Cardiac muscle cell (in vitro differentiated cells and primary cell): Measurements from ENCODE around the gene FXYD1. TPM values are rescaled to one million over a fixed set of nuclear protein-coding genes. Genes with fewer than 3 reads are reported as not detected.

Experiments
- DNase-seq, 2 donors: peaks; one replicate each; pipeline versions ENCODE4 v3.0.0 to v3.0.0-alpha.2; 2010 to 2017; ENCODE audit warnings: low read depth in 1 of 2, low spot score in 1 of 2
- H3K27ac ChIP-seq: fragments of 200-600 bp; sonication (generic); 2 replicates; pipeline ENCODE4 v1.5.1; 2016
- H3K27me3 ChIP-seq: fragments of 200-600 bp; sonication (generic); 2 replicates; pipeline ENCODE4 v1.6.0; 2016; ENCODE audit warnings: control low read depth
- H3K36me3 ChIP-seq: fragments of 200-600 bp; sonication (generic); 2 replicates; pipeline ENCODE4 v1.5.1; 2016; ENCODE audit warnings: control low read depth
- H3K4me1 ChIP-seq: fragments of 200-600 bp; sonication (generic); 2 replicates; pipeline ENCODE4 v1.8.1; 2017; ENCODE audit warnings: low read depth, mild to moderate bottlenecking, mixed run types
- H3K4me3 ChIP-seq: fragments of 200-600 bp; sonication (generic); 2 replicates; pipeline ENCODE4 v1.5.1; 2016; ENCODE audit warnings: mild to moderate bottlenecking
- H3K9me3 ChIP-seq: fragments of 200-600 bp; sonication (generic); 2 replicates; pipeline ENCODE4 v1.5.1; 2017; ENCODE audit warnings: low read depth, mild to moderate bottlenecking, control low read depth
- CTCF ChIP-seq: IDR thresholded peaks from 2 replicates; pipeline ENCODE4 v1.5.1; 2012; ENCODE audit warnings: low read depth, mild to moderate bottlenecking, low read length
- polyA plus RNA-seq: library from polyadenylated mRNA; unstranded; fragments of >200 nt; fragmentation: Nextera tagmentation; extraction: Ambion mirVana; gene quantifications from 2 replicates; pipeline ENCODE4 v1.2.1, GENCODE V29; 2016
- total RNA-seq: library from RNA; depleted of rRNA; stranded (reverse); fragments of >200 nt; gene quantifications from 2 replicates; pipeline ENCODE4 v1.2.3, GENCODE V29; 2016

FXYD1 gene
- total and polyA plus RNA-seq, 2 experiments from 2014 or later, result 154 to 314 TPM

- Histone ChIP-seq H3K27me3 (peaks cover 41% of the 10 kb centered on the region), H3K4me3 (peak overlapping the region; percentile 14), H3K4me1 (peaks cover 32% of the 10 kb centered on the region), H3K36me3 (no peaks in the 10 kb centered on the region), H3K9me3 (no peaks in the 10 kb centered on the region), H3K27ac (no peak overlapping the region)
- peak; percentile 45 for TF ChIP-seq CTCF
- DNase-seq, result peak; percentile 93 to 94
These were observed 2.6 kb downstream of the FXYD1 start for GRCh38 chr19:35140962-35141836.

GRCh38 chr19:35141837-35142605, 3.4 kb downstream of the FXYD1 start:
- H3K27ac ChIP-seq, result no peak overlapping the region
- H3K4me3 ChIP-seq, result peak overlapping the region; percentile 15
- DNase-seq, result peak in 1 of 2 donors; percentile 31
- no peak for TF ChIP-seq CTCF
- no peaks in the 10 kb centered on the region for H3K9me3 ChIP-seq
- no peaks in the 10 kb centered on the region for H3K36me3 ChIP-seq
- H3K27me3 ChIP-seq, result peaks cover 41% of the 10 kb centered on the region
- H3K4me1 ChIP-seq, result peaks cover 32% of the 10 kb centered on the region

GRCh38 chr19:35142606-35143230, 4.1 kb downstream of the FXYD1 start:
- H3K9me3 ChIP-seq, result no peaks in the 10 kb centered on the region
- H3K4me3 ChIP-seq, result peak overlapping the region; percentile 15
- peaks cover 32% of the 10 kb centered on the region for H3K4me1 ChIP-seq
- H3K36me3 ChIP-seq, result no peaks in the 10 kb centered on the region
- peak; percentile 41 for TF ChIP-seq CTCF
- peak; percentile 52 to 75 for DNase-seq
- peaks cover 41% of the 10 kb centered on the region for H3K27me3 ChIP-seq
- H3K27ac ChIP-seq, result no peak overlapping the region

- peaks cover 27% of the 10 kb centered on the region for H3K4me1 ChIP-seq
- peaks cover 41% of the 10 kb centered on the region for H3K27me3 ChIP-seq
- H3K9me3 ChIP-seq, result no peaks in the 10 kb centered on the region
- no peaks in the 10 kb centered on the region for H3K36me3 ChIP-seq
- no peak for TF ChIP-seq CTCF
- no peak within 1 kb of the TSS for H3K27ac ChIP-seq
- no peak for DNase-seq
- H3K4me3 ChIP-seq, result peak within 1 kb of the TSS; percentile 15
These were observed 4.6 kb downstream of the FXYD1 start, which contains the start of gene FXYD7 for GRCh38 chr19:35143231-35143715. Gene FXYD7, plus strand, starts transcription at chr19:35143255. Its CDS starts 79 bp downstream, at chr19:35143334.

GRCh38 chr19:35143818-35144217, 5.2 kb downstream of the FXYD1 start:
- no peak overlapping the region for H3K4me3 ChIP-seq
- no peak for TF ChIP-seq CTCF
- H3K9me3 ChIP-seq, result no peaks in the 10 kb centered on the region
- H3K4me1 ChIP-seq, result peaks cover 21% of the 10 kb centered on the region
- no peak overlapping the region for H3K27ac ChIP-seq
- peaks cover 41% of the 10 kb centered on the region for H3K27me3 ChIP-seq
- H3K36me3 ChIP-seq, result no peaks in the 10 kb centered on the region
- DNase-seq, result no peak
